ENCODE results near the gene SPDL1. TPM values are rescaled to one million over a fixed set of nuclear protein-coding genes. Genes with fewer than 3 reads are reported as not detected.

Gene SPDL1
- total and polyA plus RNA-seq, 2 experiments from 2014 or later: 177 to 215 TPM

DNA sequence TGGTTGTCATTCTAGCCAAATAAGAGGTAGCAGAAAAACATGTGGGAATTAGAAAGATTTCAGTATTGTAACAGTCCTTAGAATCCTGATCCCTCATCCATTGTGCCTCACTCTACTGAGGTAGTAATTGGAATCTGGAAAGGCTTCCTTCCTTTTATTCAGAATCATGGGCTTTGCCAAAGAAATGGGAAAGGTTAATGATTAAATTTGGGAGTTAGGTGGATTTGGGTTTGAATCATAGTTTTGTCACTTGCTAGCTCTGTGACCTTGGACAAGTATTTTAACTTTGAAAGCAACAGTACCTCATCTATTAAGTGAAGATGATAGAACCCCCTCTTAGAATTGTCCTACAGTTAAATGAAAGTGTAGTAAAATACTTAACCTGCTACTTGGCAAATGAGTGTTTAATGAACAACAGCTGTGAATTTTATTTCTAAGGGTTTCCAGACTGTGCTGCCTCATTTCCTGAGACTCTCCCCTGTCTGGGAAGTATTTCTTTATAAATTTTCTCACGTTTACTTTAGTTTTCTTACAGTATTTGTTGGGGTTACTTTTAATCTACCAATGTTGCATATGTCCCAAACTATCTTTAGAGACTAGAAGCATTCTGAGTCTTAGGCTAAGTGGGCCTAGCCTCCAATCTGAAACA, 11.7 kb downstream of the SPDL1 start:
- Histone ChIP-seq H3K27ac (peak overlapping the region; percentile 66), H3K79me2 (ENCODE audit: insufficient read depth) (peaks cover 70% of the 10 kb centered on the region), H3K36me3 (ENCODE audit: low read depth) (peaks cover 97% of the 10 kb centered on the region), H3K4me2 (ENCODE audit: unreplicated experiment) (peak overlapping the region; percentile 20), H3F3A (ENCODE audit: insufficient read depth) (peaks cover 96% of the 10 kb centered on the region), H3K27me3 (replicated peaks; ENCODE audit: insufficient read depth) (no peaks in the 10 kb centered on the region), H3K9ac (peak overlapping the region; percentile 43), H3K4me3 (no peak overlapping the region), H2AFZ (no peak overlapping the region), H3K9me2 (ENCODE audit: insufficient read depth) (no peaks in the 10 kb centered on the region), H3K4me1 (ENCODE audit: insufficient read depth) (peaks cover 60% of the 10 kb centered on the region), H4K20me1 (ENCODE audit: insufficient read depth) (no peaks in the 10 kb centered on the region), H3K9me3 (ENCODE audit: low read depth) (no peaks in the 10 kb centered on the region)
- TF ChIP-seq EZH2 (IDR thresholded peaks at IDR 0.05; ENCODE audit: insufficient read depth, poor library complexity, severe bottlenecking) (no peak), EZH2phosphoT487 (IDR thresholded peaks at IDR 0.05; ENCODE audit: insufficient read depth, low read depth) (no peak)
- peak; percentile 57 for DNase-seq
- in situ Hi-C loops (cut with MboI): no loop called here
- WGBS, 2 experiments (ENCODE audit: low coverage in 1 of 2, low lambda C conversion rate in 2 of 2, missing lambda C conversion rate in 2 of 2): 39 to 43% methylated on average over 1 of the region's 1 CpG

- Histone ChIP-seq H3K27me3 (replicated peaks; ENCODE audit: insufficient read depth) (no peaks in the 10 kb centered on the region), H3K9me3 (ENCODE audit: low read depth) (no peaks in the 10 kb centered on the region), H4K20me1 (ENCODE audit: insufficient read depth) (no peaks in the 10 kb centered on the region), H3K36me3 (ENCODE audit: low read depth) (peaks cover 95% of the 10 kb centered on the region), H3F3A (ENCODE audit: insufficient read depth) (peaks cover 97% of the 10 kb centered on the region), H3K9me2 (ENCODE audit: insufficient read depth) (no peaks in the 10 kb centered on the region), H3K9ac (no peak overlapping the region), H2AFZ (no peak overlapping the region), H3K27ac (0 out of 2 replicates have a peak overlapping the region, but pooled peaks have one; percentile 10), H3K79me2 (ENCODE audit: insufficient read depth) (peaks cover 33% of the 10 kb centered on the region), H3K4me3 (no peak overlapping the region), H3K4me2 (ENCODE audit: unreplicated experiment) (no peak overlapping the region), H3K4me1 (ENCODE audit: insufficient read depth) (peaks cover 45% of the 10 kb centered on the region)
- no peak for TF ChIP-seq EZH2 (IDR thresholded peaks at IDR 0.05; ENCODE audit: insufficient read depth, poor library complexity, severe bottlenecking)
- no peak for TF ChIP-seq EZH2phosphoT487 (IDR thresholded peaks at IDR 0.05; ENCODE audit: insufficient read depth, low read depth)
- in situ Hi-C loops (cut with MboI): no loop called here
- DNase-seq: no peak
- WGBS, 2 experiments (ENCODE audit: low coverage in 1 of 2, low lambda C conversion rate in 2 of 2, missing lambda C conversion rate in 2 of 2): 93 to 96% methylated on average over 4 of the region's 4 CpGs
Observed at GRCh38 chr5:169599451-169599850, 15.9 kb downstream of the SPDL1 start.

DNA sequence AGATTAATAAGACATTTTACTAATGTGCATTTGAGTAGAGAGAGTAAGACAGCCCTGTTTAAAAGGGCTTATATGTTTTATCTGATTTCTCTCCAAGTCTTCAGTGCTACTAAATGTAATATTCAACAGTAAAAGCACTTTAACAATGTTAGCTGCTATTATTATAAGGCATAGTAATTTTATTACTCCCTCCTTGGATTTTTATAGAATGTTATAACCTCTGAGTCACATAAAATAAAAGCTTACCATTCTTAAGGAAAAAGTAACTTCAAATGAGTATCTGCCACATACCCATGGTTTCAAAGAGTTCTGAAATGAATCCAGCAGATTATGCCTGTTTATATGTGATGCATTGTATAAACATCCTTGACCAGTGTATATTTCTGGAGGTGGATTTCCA, 19.0 kb downstream of the SPDL1 start:
- no peak overlapping the region for H3K9ac ChIP-seq
- in situ Hi-C loops (cut with MboI): no loop called here
- peaks cover 11% of the 10 kb centered on the region for H3K79me2 ChIP-seq (ENCODE audit: insufficient read depth)
- H3K9me3 ChIP-seq (ENCODE audit: low read depth): no peaks in the 10 kb centered on the region
- peak overlapping the region; percentile 35 for H3K4me2 ChIP-seq (ENCODE audit: unreplicated experiment)
- H3K27me3 ChIP-seq (replicated peaks; ENCODE audit: insufficient read depth): no peaks in the 10 kb centered on the region
- no peaks in the 10 kb centered on the region for H3K9me2 ChIP-seq (ENCODE audit: insufficient read depth)
- peaks cover 24% of the 10 kb centered on the region for H3K4me1 ChIP-seq (ENCODE audit: insufficient read depth)
- peak overlapping the region; percentile 47 for H3K27ac ChIP-seq
- no peak overlapping the region for H3K4me3 ChIP-seq
- H3K36me3 ChIP-seq (ENCODE audit: low read depth): peaks cover 82% of the 10 kb centered on the region
- TF ChIP-seq EZH2phosphoT487 (IDR thresholded peaks at IDR 0.05; ENCODE audit: insufficient read depth, low read depth): no peak
- no peak for TF ChIP-seq EZH2 (IDR thresholded peaks at IDR 0.05; ENCODE audit: insufficient read depth, poor library complexity, severe bottlenecking)
- peaks cover 98% of the 10 kb centered on the region for H3F3A ChIP-seq (ENCODE audit: insufficient read depth)
- H2AFZ ChIP-seq: no peak overlapping the region
- peak; percentile 70 for DNase-seq
- H4K20me1 ChIP-seq (ENCODE audit: insufficient read depth): no peaks in the 10 kb centered on the region

DNA sequence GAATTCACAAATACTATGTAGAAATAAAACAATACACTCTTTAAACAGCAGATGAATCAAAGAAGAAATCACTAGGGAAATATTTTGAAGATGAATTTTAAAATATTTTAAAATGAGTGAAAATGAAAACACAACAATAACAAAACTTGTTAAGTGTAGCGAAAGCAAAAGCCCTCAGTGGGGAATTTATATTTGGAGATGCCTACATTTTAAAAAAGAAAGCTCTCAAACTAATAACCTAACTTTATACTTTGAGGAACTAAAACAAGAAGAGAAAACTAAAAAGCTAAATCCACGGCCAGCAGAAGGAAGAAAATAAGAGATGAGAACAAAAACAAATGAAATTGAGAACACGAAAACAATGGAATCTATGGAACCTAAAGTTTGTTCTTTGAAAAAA, 22.7 kb downstream of the SPDL1 start:
- peaks cover 20% of the 10 kb centered on the region for H3K4me1 ChIP-seq (ENCODE audit: insufficient read depth)
- no peaks in the 10 kb centered on the region for H3K79me2 ChIP-seq (ENCODE audit: insufficient read depth)
- no peaks in the 10 kb centered on the region for H3K9me2 ChIP-seq (ENCODE audit: insufficient read depth)
- H3F3A ChIP-seq (ENCODE audit: insufficient read depth): peaks cover 85% of the 10 kb centered on the region
- H3K9ac ChIP-seq: no peak overlapping the region
- H3K27ac ChIP-seq: no peak overlapping the region
- in situ Hi-C loops (cut with MboI): no loop called here
- peaks cover 44% of the 10 kb centered on the region for H3K36me3 ChIP-seq (ENCODE audit: low read depth)
- no peaks in the 10 kb centered on the region for H3K27me3 ChIP-seq (replicated peaks; ENCODE audit: insufficient read depth)
- no peaks in the 10 kb centered on the region for H3K9me3 ChIP-seq (ENCODE audit: low read depth)
- H4K20me1 ChIP-seq (ENCODE audit: insufficient read depth): no peaks in the 10 kb centered on the region
- H2AFZ ChIP-seq: no peak overlapping the region
- no peak overlapping the region for H3K4me3 ChIP-seq
- TF ChIP-seq EZH2 (IDR thresholded peaks at IDR 0.05; ENCODE audit: insufficient read depth, poor library complexity, severe bottlenecking) (no peak), EZH2phosphoT487 (IDR thresholded peaks at IDR 0.05; ENCODE audit: insufficient read depth, low read depth) (no peak)
- H3K4me2 ChIP-seq (ENCODE audit: unreplicated experiment): no peak overlapping the region
- DNase-seq: no peak
- WGBS, 2 experiments (ENCODE audit: low coverage in 1 of 2, low lambda C conversion rate in 2 of 2, missing lambda C conversion rate in 2 of 2): 86 to 87% methylated on average over 3 of the region's 3 CpGs
